GM18867 (cell line): Measurements from ENCODE around the gene CHAC1.

Experiments used
- ATAC-seq: cut with Tn5 transposase; IDR thresholded peaks from one replicate; pipeline ENCODE4 v1.9.1; 2021; ENCODE audit warnings: mild to moderate bottlenecking, moderate library complexity; ENCODE audit not compliant: unreplicated experiment

CHAC1 gene

DNA sequence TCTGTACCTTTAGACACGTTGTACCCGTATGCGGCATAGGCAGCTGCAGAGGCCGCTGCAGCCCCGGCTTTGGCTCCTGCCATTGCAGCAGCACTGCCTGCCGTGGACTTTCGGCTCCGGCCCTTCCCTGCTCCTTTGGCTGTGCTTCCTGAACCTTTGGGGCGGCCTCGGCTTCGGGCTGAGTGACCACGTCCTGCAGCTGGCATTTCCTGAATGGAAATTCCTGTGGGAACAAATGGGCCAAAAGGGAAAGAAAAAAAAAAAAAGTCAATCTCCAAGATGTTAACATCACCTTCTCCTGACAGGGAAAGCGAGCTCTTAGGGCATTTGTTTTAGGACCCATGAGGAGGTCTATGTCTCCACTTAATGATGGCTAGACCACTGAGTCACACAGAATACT lies 29.6 kb downstream of the CHAC1 start:
- no peak for ATAC-seq

DNA sequence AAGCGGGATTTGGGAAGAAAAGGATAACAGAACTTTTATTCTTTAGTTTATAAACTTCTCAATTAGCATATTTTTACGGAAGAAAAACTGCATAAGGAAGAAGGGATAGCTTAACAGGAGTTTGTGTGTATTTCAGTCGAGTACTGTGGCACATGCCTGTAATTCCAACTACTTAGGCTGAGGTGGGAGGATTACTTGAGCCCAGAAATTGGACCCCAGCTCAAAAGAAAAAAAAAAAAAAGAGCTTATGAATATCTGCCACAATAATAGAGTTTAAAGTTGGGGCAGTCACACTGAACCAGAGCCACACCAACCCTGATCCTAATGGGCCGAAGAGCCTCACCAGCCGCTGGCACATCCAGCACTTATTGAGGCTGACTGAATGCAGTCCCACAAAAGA lies 31.1 kb downstream of the CHAC1 start:
- no peak for ATAC-seq

DNA sequence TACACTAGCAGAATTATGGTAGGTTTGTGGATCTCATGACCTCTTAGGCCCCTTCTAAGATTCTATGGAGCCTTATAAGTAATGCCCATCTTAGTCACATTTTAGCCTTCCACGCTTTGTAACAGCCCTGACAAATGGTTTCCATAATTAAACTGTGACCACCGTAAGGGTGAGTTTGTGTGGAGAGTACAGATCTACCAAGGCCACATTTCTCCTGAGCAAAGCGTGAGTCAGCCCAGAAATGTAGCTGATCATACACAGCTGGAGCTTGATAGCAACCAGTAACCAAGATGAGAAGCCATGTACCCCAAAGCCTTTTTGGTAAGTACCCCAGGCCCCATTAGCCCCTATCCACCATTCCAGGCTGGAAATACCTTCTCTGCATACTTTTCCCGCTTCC lies 31.7 kb downstream of the CHAC1 start:
- ATAC-seq = no peak

DNA sequence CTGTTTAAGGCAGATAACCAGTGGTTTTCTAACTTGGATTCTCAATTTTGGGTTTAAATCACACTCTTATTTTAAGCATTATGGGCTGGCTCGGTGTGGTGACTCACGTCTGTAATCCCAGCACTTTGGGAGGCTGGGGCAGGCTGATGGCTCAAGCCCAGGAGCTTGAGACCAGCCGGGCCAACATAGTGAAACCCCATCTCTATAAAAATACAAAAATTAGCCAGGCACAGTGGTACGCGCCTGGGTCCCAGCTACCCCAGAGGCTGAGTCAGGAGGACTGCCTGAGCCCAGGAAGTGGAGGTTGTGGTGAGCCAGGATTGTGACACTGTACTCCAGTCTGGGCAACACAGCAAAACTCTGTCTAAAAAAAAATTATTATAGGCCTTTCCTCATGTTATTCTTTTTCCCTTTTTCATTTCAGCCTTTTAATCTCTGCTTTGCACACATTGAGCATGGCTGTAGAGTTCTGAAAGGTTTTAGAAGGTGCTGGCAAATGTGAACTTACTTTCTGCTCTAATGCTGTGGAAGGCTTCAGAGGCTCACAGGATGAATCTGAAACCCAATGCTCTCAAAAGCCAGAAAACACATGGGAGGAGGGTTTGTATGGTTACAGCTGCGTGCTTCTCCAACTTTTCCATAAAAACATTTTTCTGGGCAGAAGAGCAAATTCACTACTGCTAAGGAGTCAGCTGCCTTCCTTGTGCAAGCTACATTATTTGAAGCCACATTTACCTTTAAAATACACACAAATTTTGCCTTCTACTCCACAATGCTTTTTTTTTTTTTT lies 32.5 kb downstream of the CHAC1 start:
- no peak for ATAC-seq

DNA sequence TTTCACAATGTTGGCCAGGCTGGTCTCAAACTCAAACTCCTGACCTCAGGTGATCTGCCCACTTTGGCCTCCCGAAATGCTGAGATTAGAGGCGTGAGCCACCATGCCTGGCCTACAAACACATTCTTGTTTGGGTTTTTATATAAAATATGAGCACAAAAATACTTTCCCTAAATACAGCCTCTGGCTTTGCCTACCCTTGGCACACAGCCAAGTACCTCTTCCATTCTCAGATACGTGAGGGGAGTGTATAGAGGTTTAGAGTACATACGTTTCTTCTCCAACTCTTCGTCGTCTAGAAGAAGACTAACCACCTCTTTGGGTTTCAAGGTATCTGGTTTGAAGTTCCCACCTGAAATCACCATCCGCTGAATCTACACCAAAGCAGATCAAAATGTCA lies 33.5 kb downstream of the CHAC1 start:
- no peak for ATAC-seq

DNA sequence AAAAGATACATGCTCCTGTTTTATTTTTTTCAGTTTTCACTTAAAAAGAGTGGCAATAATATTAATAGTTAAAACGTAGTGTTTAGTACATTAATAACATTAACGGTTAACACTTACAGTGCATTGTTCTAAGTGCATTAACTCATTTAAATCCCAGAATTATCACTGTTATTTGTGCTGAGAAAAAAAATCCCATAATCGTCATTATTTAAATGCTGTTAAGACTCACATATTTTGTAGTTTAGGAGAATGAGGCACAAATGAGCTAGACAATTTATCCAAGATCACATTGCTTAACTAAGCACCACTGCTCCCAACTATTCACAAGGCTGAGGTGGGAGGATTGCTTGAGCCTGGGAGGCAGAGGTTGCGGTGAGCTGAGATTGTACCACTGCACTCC lies 34.9 kb downstream of the CHAC1 start:
- ATAC-seq = no peak

DNA sequence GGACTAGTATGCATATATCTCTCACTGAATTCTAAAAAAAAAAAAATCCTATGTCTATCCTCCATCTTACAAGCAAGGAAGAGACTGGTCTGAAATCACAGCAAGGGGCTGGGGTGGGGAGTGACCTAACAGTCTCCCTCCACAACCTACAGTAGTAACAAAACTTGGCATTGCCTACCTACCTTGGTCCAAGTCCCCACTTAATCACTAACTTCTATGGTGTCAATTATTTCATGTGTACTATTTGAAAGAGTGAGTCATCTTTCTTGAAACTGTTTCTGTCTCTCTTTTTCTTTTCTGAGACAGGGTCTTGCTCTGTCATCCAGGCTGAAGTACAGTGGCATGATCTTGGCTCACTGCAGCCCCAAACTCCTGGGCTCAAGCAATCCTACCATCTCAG lies 36.8 kb downstream of the CHAC1 start:
- ATAC-seq = no peak

DNA sequence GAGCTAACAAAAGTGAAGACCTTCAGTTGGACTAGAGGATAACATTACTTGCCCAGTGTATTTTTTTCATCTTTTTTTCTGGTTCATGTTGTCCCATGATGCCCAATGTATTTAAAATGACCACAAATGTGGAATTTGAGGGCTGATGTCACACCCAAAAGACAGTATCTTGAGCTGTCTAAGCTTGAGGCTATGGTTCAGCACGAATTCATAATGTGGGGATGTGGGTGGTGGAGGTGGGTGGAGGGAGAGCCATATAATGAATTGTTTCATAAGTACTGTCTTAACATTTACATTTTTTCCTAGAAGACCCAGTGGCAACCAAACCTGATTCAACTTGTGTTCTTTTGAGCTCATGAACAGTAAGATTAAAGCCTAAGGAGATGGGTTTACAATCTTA lies 37.5 kb downstream of the CHAC1 start:
- no peak for ATAC-seq

DNA sequence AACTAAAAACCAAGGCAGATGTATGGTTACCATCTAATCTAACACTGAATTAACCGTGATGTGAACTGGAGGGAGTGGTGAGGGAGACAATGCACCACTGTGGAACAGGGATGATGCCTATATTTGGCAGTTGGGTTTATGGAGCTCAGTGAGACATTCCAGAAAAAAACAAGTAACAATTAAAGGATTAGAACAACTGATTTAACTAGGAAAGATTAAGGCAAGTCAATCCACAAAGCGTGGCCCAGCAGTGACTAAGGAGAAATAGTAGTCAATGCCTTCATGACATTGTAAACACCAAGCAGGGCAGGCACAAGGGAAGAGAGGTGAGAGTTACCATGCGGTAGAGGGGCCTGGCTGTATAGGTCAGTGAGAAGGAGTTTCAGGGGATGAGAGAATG lies 38.1 kb downstream of the CHAC1 start:
- ATAC-seq = no peak

DNA sequence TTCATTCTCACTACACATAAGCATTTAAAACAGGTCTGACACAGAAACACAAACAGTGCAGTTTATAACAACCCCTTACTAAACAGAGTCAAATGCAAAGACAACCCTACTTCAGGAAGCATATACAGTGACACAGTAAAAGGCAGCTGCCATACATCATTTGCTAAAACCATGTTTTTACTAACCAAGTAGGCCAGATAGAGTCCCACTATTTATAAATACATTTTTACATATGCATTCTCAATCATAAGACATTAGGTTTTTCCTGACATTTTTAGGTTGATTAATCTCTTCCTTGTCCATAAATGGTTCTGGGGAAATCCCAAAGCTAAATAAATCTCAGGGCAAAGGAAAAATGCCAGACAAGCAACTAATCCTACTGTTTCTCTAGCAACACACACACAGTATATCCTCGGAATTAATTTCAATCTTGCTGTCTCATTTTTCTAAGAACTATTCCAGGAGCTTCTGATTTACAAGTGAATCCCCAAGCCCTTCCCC lies 39.0 kb downstream of the CHAC1 start:
- no peak for ATAC-seq

DNA sequence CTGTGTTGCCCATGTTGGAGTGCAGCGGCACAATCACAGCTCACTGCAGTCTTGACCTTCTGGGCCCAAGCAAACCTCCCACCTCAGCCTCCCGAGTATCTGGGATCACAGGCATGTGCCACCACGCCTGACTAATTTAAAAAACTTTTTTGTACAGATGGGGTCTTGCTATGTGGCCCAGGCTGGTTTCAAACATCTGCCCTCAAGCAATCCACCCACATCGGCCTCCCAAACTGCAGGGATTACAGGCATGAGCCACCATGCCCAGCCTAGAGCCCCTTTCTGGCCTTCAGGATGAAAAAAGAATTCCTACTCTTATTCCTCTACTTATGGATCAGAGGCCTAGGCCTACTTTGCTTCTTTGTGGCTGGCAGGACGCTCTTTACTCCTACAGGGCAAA lies 39.6 kb downstream of the CHAC1 start:
- ATAC-seq = no peak

DNA sequence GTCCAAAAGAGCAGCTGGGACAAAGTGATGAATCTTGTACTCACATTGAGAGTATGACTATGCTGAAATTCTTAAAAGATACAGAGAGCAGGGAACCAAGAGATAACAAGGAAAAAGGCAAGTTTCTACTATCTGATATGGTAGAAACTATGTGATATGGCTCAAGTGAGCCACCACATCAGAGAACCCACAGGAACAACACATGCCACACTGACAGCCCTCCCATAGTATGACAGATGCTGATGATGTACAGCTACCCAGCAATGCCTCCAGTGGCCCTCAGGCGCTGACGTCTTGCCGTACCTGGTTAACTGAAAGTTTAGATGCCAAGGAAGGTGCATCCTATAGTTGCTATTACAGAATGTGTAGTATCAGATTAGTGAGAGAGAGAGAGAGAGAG lies 42.4 kb downstream of the CHAC1 start:
- ATAC-seq = no peak

DNA sequence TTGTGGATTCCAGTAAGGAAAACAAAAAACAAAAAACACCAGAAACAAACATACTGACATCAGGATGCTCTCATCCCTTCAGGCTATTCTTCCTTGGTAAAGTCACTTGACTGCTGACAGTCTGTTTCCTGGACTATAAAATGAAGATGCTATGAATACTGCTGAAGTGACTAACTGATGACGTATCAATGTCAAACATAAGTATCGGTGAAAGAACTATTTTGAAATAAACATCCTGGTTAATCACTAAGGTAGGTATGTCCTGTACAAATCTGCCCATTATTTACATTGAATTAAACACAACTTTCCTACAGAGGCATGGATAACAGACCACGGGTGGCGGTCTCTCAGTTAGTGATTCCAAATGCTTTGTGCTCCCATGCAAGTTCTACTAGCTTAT lies 45.9 kb downstream of the CHAC1 start:
- ATAC-seq = no peak

DNA sequence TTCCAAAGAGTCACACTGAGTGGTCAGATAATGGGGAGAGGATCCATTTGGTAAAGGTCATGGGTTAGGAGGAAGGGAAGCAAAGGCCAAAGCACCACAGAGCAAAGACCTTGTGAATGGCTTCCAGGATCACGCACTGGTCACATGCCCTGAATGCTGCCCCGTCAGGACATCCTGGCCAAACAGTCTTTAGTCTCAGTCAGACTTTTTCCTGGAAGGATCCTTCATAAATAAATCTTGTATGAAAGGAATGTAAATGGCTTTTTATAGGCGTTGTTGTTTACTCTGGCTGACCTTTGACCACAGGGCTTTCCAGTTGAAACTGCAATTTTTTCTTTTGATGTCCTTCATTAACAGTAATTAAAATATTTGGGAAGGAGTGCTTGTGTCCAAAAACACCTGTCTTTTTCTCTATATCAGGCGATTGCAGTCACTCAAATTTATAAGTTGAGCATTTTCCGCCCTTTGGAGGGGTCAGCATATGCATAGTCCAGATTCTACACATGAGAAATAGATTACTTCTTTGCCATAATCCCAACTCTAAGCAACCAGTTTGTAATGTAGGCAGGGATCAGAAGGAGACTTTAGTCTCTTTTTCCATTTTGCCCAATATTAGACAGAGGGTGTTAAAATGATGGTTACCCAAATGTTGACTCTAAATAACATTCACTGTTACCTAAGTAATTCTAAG lies 48.4 kb downstream of the CHAC1 start:
- ATAC-seq = no peak

DNA sequence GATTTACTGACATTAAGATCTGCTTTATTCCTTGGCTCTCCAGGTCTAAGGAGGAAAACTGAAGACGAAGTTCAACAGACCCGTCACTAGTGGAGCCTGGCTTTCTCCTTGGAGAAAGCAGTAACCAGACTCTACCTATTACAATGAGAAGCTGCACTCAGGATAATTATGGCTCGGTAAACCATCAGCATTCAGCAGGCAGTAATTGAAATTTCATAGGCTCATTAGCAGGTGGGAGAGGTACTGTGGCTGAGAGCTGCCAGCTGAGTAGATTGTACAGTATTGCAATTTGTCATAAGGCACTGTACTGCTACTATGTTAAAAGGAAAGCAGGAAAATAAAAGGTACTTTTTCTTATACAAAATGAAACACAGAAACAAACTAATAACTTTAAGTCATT lies 51.2 kb downstream of the CHAC1 start:
- no peak for ATAC-seq
